CD4-positive, alpha-beta T cell (primary cell): ENCODE data around the gene PAX5. TPM values are rescaled to one million over a fixed set of nuclear protein-coding genes. Genes with fewer than 3 reads are reported as not detected.
A peak's percentile ranks its signal among the peaks of the same experiment; 100 is the strongest.

Experiments
- ATAC-seq: fragments of 200-7000 bp; cut with Tn5 transposase; one replicate; pipeline ENCODE4 v1.10.0; 2022; ENCODE audit warnings: mild to moderate bottlenecking; ENCODE audit not compliant: poor library complexity
- CTCF ChIA-PET: fragments of 350-600 bp; sonication (Branson Sonifier 250); formaldehyde crosslinking; loops from one replicate; lab custom pipeline; 2021; ENCODE audit warnings: antibody characterized with exemption, inconsistent platforms; lab: Charles Lee
- POLR2A ChIA-PET: fragments of 350-600 bp; sonication (Branson Sonifier 250); formaldehyde crosslinking; loops from one replicate; lab custom pipeline; 2021; ENCODE audit warnings: antibody characterized with exemption, inconsistent platforms; lab: Charles Lee
- DNase-seq, 14 experiments: peaks; one replicate each; pipeline ENCODE4 v3.0.0-alpha.2; 2013 to 2020; ENCODE audit warnings: mixed read lengths in 2 of 14
- H3K27ac ChIP-seq, 2 donors: one replicate each; pipeline versions ENCODE4 v1.5.1 to v1.7.0; 2013; ENCODE audit warnings: low read length in 2 of 2, low read depth in 1 of 2, mild to moderate bottlenecking in 1 of 2
- H3K27me3 ChIP-seq, 2 experiments: 1 replicate in 1 of 2; 2 replicates in 1 of 2; pipeline versions ENCODE4 v1.6.1 to v1.7.0; 2013; ENCODE audit warnings: low read length in 2 of 2, control low read depth in 1 of 2, mild to moderate bottlenecking in 1 of 2, moderate library complexity in 1 of 2; ENCODE audit not compliant: insufficient read depth in 2 of 2, control insufficient read depth in 1 of 2
- H3K36me3 ChIP-seq: one replicate; pipeline ENCODE4 v1.6.1; 2013; ENCODE audit warnings: low read length, control low read depth; ENCODE audit not compliant: insufficient read depth
- H3K4me1 ChIP-seq: one replicate; pipeline ENCODE4 v1.6.1; 2013; ENCODE audit warnings: low read length, control low read depth; ENCODE audit not compliant: insufficient read depth
- H3K4me3 ChIP-seq: one replicate; pipeline ENCODE4 v1.5.1; 2013; ENCODE audit warnings: mild to moderate bottlenecking, low read length, moderate library complexity
- H3K9me3 ChIP-seq, 2 experiments: 1 replicate in 1 of 2; 2 replicates in 1 of 2; pipeline versions ENCODE4 v1.6.1 to v1.7.0; 2013; ENCODE audit warnings: low read length in 2 of 2, mild to moderate bottlenecking in 2 of 2, control low read depth in 1 of 2, moderate library complexity in 1 of 2; ENCODE audit not compliant: control insufficient read depth in 1 of 2, insufficient read depth in 1 of 2
- H3K27ac Mint-ChIP-seq: one replicate; pipeline ENCODE4 v1.8.0; 2020; ENCODE audit warnings: mixed read lengths
- H3K27me3 Mint-ChIP-seq: one replicate; pipeline ENCODE4 v1.8.0; 2021; ENCODE audit warnings: mixed read lengths
- H3K36me3 Mint-ChIP-seq: one replicate; pipeline ENCODE4 v1.8.0; 2021; ENCODE audit warnings: low read depth, mixed read lengths
- H3K4me1 Mint-ChIP-seq: one replicate; pipeline ENCODE4 v1.8.0; 2021; ENCODE audit warnings: low read depth, mixed read lengths
- H3K4me3 Mint-ChIP-seq: one replicate; pipeline ENCODE4 v1.8.0; 2020; ENCODE audit warnings: mild to moderate bottlenecking, mixed read lengths
- H3K9me3 Mint-ChIP-seq: one replicate; pipeline ENCODE4 v1.8.0; 2020; ENCODE audit warnings: mixed read lengths
- intact Hi-C, 2 experiments: fragments of 100-400 bp; cut with DNase I in 1 of 2; cut with micrococcal nuclease in 1 of 2; formaldehyde crosslinking; loops; one replicate each; pipeline versions ENCODE4 v1.15.1 to v1.9.0; 2023 to 2025; cut with DNase I, micrococcal nuclease
- total RNA-seq, 174 experiments: library from RNA in 2 of 174; stranded (reverse) in 2 of 174; gene quantifications; one replicate each; pipeline ENCODE4 v1.2.3 and lab custom pipeline; 2021 to 2026
- TF ChIP-seq, protein P1 (sequence below): fragments of 200-600 bp; IDR thresholded peaks from one replicate; pipeline ENCODE4 v1.8.0; 2022; ENCODE audit warnings: antibody characterized with exemption, mild to moderate bottlenecking

The PAX5 gene
- total RNA-seq, 2 experiments from 2014 or later: 0.03 to 0.11 TPM

- Mint-ChIP-seq H3K27ac (no peak overlapping the region), H3K9me3 (no peaks in the 10 kb centered on the region), H3K4me1 (peaks cover 49% of the 10 kb centered on the region), H3K4me3 (peak overlapping the region; percentile 54), H3K36me3 (no peaks in the 10 kb centered on the region), H3K27me3 (peaks cover 92% of the 10 kb centered on the region)
- H3K9me3 ChIP-seq: peaks cover 0 to 70% of the 10 kb centered on the region in 2 experiments
- TF ChIP-seq, protein P1, sequence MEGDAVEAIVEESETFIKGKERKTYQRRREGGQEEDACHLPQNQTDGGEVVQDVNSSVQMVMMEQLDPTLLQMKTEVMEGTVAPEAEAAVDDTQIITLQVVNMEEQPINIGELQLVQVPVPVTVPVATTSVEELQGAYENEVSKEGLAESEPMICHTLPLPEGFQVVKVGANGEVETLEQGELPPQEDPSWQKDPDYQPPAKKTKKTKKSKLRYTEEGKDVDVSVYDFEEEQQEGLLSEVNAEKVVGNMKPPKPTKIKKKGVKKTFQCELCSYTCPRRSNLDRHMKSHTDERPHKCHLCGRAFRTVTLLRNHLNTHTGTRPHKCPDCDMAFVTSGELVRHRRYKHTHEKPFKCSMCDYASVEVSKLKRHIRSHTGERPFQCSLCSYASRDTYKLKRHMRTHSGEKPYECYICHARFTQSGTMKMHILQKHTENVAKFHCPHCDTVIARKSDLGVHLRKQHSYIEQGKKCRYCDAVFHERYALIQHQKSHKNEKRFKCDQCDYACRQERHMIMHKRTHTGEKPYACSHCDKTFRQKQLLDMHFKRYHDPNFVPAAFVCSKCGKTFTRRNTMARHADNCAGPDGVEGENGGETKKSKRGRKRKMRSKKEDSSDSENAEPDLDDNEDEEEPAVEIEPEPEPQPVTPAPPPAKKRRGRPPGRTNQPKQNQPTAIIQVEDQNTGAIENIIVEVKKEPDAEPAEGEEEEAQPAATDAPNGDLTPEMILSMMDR: no peak
- H3K27ac ChIP-seq: no peak overlapping the region
- CTCF ChIA-PET: no interaction called here
- H3K4me1 ChIP-seq: peaks cover 72% of the 10 kb centered on the region
- DNase-seq: peak in 1 of 14 experiments; percentile 24
- POLR2A ChIA-PET: interaction anchor here (0.7 kb wide), 1 partner anchor 50 kb away, joined by 3 read pairs; no protein-coding TSS in a partner anchor
- ATAC-seq: no peak
- peaks cover 95 to 98% of the 10 kb centered on the region in 2 experiments for H3K27me3 ChIP-seq
- H3K36me3 ChIP-seq: no peaks in the 10 kb centered on the region
- intact Hi-C loops: loop anchor here in 1 of 2 experiments (5.0 to 10.0 kb wide), 2 partner anchors 435 to 457 kb away; partner anchors contain the start of genes POLR1E and ZBTB5
- no peak overlapping the region for H3K4me3 ChIP-seq
These were observed 4.1 kb downstream of the PAX5 start for GRCh38 chr9:37029776-37030610.

DNA sequence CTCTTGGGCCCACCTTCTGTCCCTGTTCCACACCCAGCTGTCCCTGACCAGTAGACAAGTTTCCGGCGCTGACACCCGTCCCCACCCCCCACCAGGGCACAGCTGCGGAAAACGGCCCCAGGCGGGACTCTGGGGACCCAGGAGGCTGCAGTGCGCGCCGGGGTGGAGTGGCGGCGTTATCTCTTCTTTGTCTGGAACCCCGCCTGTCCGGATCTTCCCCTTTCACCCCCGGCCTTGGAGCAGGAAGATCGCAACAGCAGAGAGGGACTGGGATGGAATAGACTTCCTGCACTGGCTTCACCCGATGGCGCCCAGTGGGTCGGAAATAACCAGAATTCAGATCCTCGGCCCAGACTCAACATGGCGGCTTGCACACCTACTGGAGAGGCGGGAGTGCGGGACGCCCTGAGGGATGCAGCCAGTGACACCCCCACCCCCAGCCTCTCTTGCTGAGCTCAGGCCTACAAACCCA lies 4.7 kb downstream of the PAX5 start:
- Mint-ChIP-seq H3K36me3 (no peaks in the 10 kb centered on the region), H3K4me1 (peaks cover 44% of the 10 kb centered on the region), H3K9me3 (no peaks in the 10 kb centered on the region), H3K4me3 (peak overlapping the region; percentile 54), H3K27me3 (peaks cover 94% of the 10 kb centered on the region), H3K27ac (no peak overlapping the region)
- no peak overlapping the region for H3K27ac ChIP-seq
- peaks cover 69% of the 10 kb centered on the region for H3K4me1 ChIP-seq
- DNase-seq (no peak), ATAC-seq (no peak)
- H3K27me3 ChIP-seq: peaks cover 95 to 98% of the 10 kb centered on the region in 2 experiments
- H3K36me3 ChIP-seq: no peaks in the 10 kb centered on the region
- ChIA-PET POLR2A (interaction anchor here (0.7 kb wide), 1 partner anchor 51 kb away, joined by 3 read pairs; no protein-coding TSS in a partner anchor), CTCF (no interaction called here)
- intact Hi-C loops: loop anchor here in 1 of 2 experiments (5.0 to 10.0 kb wide), 2 partner anchors 435 to 458 kb away; partner anchors contain the start of genes POLR1E and ZBTB5
- peaks cover 0 to 70% of the 10 kb centered on the region in 2 experiments for H3K9me3 ChIP-seq
- H3K4me3 ChIP-seq: no peak overlapping the region
- TF ChIP-seq, protein P1: no peak

DNA sequence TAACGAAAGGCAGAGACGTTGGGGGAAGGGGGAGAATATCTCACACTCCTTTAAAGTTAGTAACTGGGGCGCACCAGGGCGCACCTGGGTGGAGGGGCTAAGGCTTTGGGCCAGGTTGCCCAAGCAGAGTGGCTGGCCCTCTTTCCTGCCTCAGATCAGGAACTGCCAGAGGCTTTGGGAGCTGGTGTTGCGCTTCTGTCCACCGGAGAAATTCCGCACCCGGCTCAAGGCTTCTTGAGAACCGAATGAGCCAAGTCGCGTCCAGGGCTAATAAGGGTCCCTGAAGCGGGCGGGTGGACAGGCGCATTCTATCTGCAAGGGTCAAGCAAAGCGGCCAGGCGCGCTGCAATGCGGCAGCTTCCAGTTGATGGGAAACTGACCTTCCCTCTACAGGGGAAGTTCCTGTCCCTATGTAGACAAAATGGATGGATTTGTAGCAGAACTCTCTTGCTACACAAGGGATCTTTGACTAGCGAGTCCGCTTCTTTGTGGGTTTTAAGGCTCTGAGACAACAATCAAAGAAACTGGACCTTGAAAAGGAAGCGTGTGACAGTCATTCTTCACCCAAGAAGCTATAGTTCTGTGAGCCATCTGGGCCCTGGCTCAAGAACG lies 5.5 kb downstream of the PAX5 start:
- Mint-ChIP-seq H3K36me3 (no peaks in the 10 kb centered on the region), H3K9me3 (no peaks in the 10 kb centered on the region), H3K4me1 (peaks cover 42% of the 10 kb centered on the region), H3K4me3 (peak overlapping the region; percentile 54), H3K27ac (no peak overlapping the region), H3K27me3 (peaks cover 94% of the 10 kb centered on the region)
- POLR2A ChIA-PET: no interaction called here
- H3K27me3 ChIP-seq: peaks cover 97 to 98% of the 10 kb centered on the region in 2 experiments
- ATAC-seq: no peak
- DNase-seq: no peak
- H3K4me3 ChIP-seq: no peak overlapping the region
- H3K9me3 ChIP-seq: peaks cover 0 to 65% of the 10 kb centered on the region in 2 experiments
- H3K27ac ChIP-seq: no peak overlapping the region
- H3K36me3 ChIP-seq: no peaks in the 10 kb centered on the region
- H3K4me1 ChIP-seq: peaks cover 61% of the 10 kb centered on the region
- intact Hi-C loops: loop anchor here in 1 of 2 experiments (5.0 to 10.0 kb wide), 2 partner anchors 436 to 459 kb away; partner anchors contain the start of genes POLR1E and ZBTB5
- TF ChIP-seq, protein P1: no peak
- CTCF ChIA-PET: no interaction called here
